GM10266 (cell line): ENCODE data around the gene PRMT9.

Experiments used
- DNase-seq: peaks from one replicate; pipeline ENCODE4 v3.0.0; 2012; ENCODE audit errors: extremely low spot score
- CTCF ChIP-seq: IDR thresholded peaks from 2 replicates; pipeline ENCODE4 v1.5.1; 2012; ENCODE audit warnings: mild to moderate bottlenecking, low read depth; ENCODE audit not compliant: control insufficient read depth, insufficient read depth; ENCODE audit errors: missing control alignments

The PRMT9 gene

GRCh38 chr4:147683717-147684700 is at the start of gene PRMT9:
PRMT9 (minus strand) TSS chr4:147684163; CDS start chr4:147683987, 176 bp downstream.
- no peak for TF ChIP-seq CTCF
- peak; percentile 92 for DNase-seq

- peak; percentile 31 for DNase-seq
- TF ChIP-seq CTCF = no peak
Observed at GRCh38 chr4:147732518-147733235, 48.7 kb upstream of the PRMT9 start.

- TF ChIP-seq CTCF = no peak
- DNase-seq = peak; percentile 78
Observed at GRCh38 chr4:147731580-147732517, 47.9 kb upstream of the PRMT9 start, which contains the start of gene ARHGAP10. ARHGAP10 (plus strand) TSS chr4:147732088; CDS start chr4:147732302, 214 bp downstream.

- no peak for TF ChIP-seq CTCF
Observed at GRCh38 chr4:147730333-147730732, 46.4 kb upstream of the PRMT9 start.

GRCh38 chr4:147727476-147728028 is 43.6 kb upstream of the PRMT9 start:
- TF ChIP-seq CTCF = no peak
- DNase-seq = no peak

More at GRCh38 chr4:147730333-147730732, 46.4 kb upstream of the PRMT9 start:
- DNase-seq = no peak

- TF ChIP-seq CTCF = no peak
- DNase-seq = no peak
Observed at GRCh38 chr4:147725673-147726072, 41.7 kb upstream of the PRMT9 start.
